HG03565 (cell line): ENCODE results near the gene BCL7B.
"Not testable (repeated sequence)": the region's sequence is repeated elsewhere in the genome, so short reads cannot be mapped to it uniquely, and the experiment has no call there.

Source experiments
- ATAC-seq: cut with Tn5 transposase; IDR thresholded peaks from one replicate; pipeline ENCODE4 v1.9.1; 2021; ENCODE audit warnings: mild to moderate bottlenecking, moderate library complexity; ENCODE audit not compliant: unreplicated experiment

BCL7B gene

GRCh38 chr7:73573276-73573675 lies 15.8 kb upstream of the BCL7B start:
- no peak for ATAC-seq

DNA sequence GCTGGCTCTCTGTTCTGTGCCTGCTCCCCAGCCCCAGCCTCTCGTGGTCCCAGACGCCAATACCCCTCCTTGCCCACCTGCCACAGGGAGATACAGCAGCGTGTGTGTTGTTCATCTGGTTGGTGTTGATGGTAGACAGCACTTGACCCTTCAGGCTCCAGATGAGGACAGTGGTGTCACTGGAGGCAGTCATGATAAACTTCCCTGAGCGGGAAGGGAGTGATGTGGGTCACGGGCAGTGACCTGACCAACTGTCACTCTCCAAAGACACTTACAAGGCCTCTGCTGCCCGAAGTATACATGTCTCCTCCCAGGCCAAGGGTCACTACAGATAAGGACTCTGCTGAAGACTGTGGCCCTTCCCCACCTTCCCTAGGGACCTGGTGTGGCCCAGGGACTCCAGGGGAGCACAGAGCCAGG lies 15.3 kb upstream of the BCL7B start:
- no peak for ATAC-seq

DNA sequence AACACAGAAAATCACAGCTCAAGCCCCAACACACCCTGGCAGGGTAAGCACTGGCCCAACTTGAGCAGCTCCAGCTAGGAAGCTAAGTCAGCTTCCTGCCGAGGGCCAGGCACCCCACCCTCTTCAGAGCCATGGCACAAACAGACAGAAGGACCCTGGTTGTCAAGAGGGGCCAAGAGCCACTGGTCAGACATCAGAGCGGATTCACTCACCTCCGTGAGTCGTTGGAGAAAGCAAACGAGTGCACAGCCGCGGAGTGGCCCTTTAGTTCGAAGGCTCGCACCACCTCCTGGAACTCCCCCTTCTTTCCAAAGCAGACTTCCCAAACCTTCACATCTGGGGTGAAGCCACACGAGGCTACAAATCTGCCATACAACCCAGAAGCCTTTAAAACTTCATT lies 13.5 kb upstream of the BCL7B start:
- ATAC-seq, result no peak

DNA sequence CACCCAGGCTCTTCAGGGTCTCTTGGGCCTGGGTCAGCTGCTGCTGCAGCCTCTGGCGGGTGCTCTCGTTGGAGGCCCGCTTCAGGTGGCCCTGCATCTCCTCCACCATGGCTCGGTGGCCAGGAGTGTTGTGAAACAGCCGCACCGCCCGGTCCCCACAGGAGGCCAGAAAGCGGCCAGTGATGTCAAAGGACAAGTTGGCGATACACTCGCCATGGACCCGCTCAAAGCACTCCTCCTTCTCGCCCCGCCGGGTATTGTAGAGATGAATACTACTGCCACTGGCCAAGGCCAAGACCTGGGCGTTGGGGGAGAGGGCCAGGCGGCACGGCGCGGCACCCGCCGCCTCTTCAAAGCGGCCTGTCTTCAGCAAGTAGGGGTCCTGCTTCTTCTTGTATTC lies 13.0 kb upstream of the BCL7B start:
- ATAC-seq, result no peak

GRCh38 chr7:73569042-73569608 lies 11.6 kb upstream of the BCL7B start:
- ATAC-seq, result no peak

DNA sequence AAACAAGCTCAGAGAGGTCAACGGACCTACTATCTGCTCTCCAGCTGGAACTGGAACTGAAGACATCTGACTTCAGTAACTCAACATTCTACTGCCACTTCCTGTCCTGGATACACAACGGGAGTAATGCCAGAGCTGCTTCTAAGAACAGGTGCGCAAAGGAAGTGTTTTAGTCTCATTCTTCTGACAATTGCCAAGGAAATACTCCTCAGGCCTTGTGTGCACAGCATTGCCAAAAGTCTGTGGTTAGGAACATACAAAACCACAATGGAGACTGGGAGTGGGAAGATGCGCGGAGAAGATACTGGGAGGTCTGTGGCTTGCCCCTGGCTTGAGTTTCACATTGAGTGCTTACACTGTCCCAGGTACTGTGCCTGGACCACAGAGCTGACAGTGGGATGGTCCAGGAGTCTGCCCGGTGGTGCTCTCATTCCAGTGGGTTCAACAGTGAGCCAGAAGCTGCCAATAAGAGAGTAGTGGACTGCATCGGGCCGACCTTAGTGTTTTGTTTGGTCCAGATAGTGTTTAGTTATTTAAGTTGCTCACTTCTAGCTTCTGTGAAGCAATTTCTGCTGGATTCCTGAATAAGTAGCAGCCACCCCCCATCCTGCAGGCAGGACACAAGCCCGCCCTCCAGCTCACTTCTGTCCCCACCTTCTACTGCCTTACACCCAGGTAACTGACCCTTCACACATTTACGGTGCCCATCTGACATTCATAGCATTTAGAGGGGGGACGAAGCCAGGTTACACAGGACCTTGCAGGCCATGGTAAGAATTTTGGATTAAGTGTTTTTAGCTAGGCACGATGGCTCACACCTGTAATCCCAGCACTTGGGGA lies 10.6 kb upstream of the BCL7B start:
- no peak for ATAC-seq

GRCh38 chr7:73567140-73567539 lies 9.7 kb upstream of the BCL7B start:
- ATAC-seq, result no peak

DNA sequence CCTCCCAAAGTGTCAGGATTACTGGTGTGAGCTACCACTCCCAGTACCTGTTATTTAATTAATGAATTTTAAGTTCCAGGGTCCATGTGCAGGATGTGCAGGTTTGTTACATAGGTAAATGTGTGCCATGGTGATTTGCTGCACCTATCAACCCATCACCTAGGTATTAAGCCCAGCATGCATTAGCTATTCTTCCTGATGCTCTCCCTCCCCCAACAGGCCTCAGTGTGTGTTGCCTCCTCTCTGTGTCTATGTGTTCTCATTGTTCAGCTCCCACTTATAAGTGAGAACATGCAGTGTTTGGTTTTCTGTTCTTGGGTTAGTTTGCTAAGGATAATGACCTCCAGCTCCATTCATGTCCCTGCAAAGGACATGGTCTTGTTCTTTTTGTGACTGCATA lies 8.9 kb upstream of the BCL7B start:
- not testable (repeated sequence) for ATAC-seq

GRCh38 chr7:73565675-73566340 lies 8.3 kb upstream of the BCL7B start:
- no peak for ATAC-seq

- no peak for ATAC-seq
These were observed 2.8 kb upstream of the BCL7B start for GRCh38 chr7:73560109-73560835.

GRCh38 chr7:73557108-73557396 lies 438 bp downstream of the BCL7B start:
- ATAC-seq, result peak; percentile 82

GRCh38 chr7:73556208-73557107 lies 1.0 kb downstream of the BCL7B start:
- ATAC-seq, result no peak

- no peak for ATAC-seq
These were observed 2.0 kb downstream of the BCL7B start for GRCh38 chr7:73555411-73555982.

DNA sequence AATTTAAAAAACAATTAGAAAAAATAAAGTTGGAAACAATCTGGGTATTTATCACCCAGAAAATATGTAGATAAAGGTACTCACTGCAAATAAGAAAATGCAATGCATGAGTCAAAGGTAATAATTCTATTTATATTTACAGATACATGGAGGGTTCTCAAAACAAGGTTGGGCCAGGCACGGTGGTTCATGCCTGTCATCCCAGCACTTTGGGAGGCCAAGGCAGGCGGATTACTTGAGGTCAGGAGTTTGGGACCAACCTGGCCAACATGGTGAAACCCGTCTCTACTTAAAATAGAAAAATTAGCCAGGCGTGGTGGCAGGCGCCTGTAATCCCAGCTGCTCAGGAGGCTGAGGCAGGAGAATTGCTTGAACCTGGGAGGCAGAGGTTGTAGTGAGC lies 7.4 kb downstream of the BCL7B start:
- not testable (repeated sequence) for ATAC-seq

GRCh38 chr7:73549176-73549575 lies 8.3 kb downstream of the BCL7B start:
- ATAC-seq, result no peak

DNA sequence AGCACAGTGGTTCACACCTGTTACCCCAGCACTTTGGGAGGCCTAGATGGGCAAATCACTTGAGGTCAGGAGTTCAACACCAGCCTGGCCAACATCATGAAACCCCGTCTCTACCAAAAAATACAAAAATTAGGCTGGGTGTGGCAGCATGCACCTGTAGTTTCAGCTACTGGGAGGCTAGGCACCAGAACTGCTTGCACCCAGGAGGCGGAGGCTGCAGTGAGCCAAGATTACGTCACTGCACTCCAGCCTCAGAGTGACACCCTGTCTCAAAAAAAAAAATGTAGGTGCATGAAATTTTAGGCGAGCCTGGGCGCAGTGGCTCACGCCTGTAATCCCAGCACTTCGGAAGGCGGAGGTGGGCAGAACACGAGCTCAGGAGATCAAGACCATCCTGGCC lies 9.6 kb downstream of the BCL7B start:
- ATAC-seq, result no peak

DNA sequence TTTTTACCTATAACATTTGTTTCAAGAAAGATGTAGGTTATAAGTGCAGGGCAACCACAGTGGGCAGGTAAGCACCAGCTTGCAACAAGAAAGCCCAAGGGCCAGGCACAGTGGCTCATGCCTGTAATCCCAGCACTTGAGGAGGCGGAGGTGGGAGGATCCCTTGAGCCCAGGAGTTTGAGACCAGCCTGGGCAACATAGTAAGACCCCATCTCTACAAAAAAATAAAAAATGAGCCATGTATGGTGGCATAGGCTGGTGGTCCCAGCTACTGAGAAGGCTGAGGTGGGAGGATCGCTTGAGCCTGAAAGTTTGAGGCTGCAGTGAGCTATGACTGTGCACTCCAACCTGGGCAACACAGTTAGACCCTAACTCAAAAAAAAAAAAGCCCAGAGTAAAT lies 12.8 kb downstream of the BCL7B start:
- ATAC-seq, result no peak

DNA sequence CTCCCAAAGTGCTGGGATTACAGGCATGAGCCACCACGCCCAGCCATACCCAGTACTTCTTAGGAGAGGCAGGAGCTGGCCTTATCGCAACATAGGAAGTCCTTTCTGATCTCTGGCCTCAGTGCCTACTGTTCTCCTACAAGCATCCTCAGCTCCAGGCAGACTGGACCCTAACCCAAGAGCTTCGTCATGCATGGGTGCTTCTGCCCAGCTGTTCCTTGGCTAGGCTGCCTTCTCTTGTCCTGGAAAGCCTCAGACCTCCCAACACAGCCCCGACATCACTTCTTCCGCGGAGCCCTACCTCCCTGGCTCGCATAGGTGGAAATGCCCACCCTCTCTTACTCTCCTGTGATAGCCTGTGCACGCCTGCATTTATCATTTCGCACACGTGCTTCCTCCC lies 15.8 kb downstream of the BCL7B start:
- no peak for ATAC-seq

GRCh38 chr7:73539709-73540108 lies 17.8 kb downstream of the BCL7B start:
- no peak for ATAC-seq

GRCh38 chr7:73538510-73538909 lies 19.0 kb downstream of the BCL7B start:
- ATAC-seq, result not testable (repeated sequence)
